H54 (cell line): ENCODE data around the gene DDI1.

Experiments used
- DNase-seq: peaks from one replicate; pipeline ENCODE4 v3.0.0; 2011; ENCODE audit warnings: low spot score, mixed read lengths; ENCODE audit not compliant: insufficient read length
- FAIRE-seq: peaks from 3 replicates; lab custom pipeline; 2011; peaks lifted over from hg19 to GRCh38; lab: Jason Lieb, UNC
- POLR2A ChIP-seq: IDR thresholded peaks from 2 replicates; pipeline ENCODE4 v1.6.1; 2011; ENCODE audit warnings: low read depth, mild to moderate bottlenecking, low read length

The DDI1 gene

DNA sequence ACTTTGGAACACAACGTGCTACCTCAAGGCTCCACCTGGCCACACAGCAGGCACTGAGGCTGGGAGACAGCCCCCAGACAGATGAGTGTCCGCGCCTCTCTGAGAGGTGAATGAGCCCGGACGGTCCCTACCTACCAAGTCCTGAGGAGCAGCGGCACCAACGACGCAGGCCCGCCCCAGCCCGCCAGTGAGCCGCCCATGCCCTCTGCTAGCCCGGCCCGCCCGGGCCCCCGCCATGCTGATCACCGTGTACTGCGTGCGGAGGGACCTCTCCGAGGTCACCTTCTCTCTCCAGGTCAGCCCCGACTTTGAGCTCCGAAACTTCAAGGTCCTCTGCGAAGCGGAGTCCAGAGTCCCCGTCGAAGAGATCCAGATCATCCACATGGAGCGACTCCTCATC lies at the start of gene DDI1:
Gene DDI1, plus strand, starts transcription at position 53 of the 400 bp plus-strand sequence. Its CDS starts 183 bp downstream, at position 236.
- FAIRE-seq: no peak

DNA sequence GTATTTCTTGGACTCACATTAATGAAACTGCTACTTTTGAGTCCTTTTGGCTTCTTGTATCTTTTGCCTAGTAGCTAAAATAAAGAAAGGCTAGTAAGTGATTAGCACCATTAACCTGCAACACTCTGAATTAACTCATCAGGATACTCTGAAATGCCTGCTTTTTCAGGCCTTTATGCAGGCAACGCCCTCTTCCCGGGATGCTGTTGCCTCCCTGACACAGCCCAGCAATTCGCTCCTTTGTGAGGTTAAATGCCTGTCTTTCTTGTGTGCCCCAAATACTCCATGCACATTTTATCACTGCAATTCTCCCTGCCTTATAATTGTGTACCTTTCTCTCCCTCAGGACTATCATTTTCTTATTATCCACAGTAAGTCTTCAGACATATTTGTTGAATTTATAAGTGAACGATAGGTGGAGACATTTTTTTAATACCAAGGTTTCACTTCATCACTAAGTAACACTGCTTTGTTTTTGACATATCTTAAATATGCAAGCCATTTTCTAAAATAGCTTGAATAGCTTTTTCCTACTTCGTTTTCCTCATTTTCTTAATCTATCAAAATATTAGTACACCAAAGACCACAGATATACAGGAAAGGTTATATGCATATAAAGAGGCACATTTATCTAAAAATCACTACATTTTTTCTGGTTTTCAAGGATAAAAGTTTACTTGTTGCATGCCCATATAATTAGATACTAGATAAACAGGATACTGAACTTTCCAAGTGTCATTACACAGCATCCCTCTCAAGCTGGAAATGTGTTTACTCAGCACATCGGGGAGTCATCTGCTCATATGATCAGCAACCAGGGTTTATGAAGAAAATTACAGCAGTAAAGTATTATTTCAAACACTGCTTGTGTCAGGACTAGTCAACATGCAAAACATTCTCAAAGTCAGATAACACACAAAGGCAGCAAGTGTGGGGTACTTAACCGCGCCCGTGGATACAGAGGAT lies 48.5 kb upstream of the DDI1 start:
- no peak for TF ChIP-seq POLR2A
- FAIRE-seq: no peak
- no peak for DNase-seq

More for the DNA sequence above, at the start of gene DDI1:
- TF ChIP-seq POLR2A: no peak
- no peak for DNase-seq

DNA sequence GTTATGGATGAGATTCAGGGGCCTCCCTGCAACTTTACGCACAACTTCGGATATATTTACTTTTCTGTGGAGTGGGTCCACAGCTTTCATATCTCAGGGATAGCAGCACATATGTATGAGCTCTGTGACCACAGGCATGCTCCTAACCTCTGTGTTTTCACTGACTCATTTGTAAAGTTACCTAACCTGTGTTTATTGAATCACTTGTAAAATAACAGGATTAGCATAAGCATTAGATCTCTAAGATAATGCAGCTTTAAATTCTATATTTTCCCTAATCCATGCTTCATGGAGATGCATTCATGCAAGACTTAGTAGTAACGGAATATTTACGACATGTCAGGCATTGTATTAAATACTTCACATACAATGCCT lies 47.9 kb upstream of the DDI1 start:
- FAIRE-seq (no peak), DNase-seq (no peak)
- no peak for TF ChIP-seq POLR2A

DNA sequence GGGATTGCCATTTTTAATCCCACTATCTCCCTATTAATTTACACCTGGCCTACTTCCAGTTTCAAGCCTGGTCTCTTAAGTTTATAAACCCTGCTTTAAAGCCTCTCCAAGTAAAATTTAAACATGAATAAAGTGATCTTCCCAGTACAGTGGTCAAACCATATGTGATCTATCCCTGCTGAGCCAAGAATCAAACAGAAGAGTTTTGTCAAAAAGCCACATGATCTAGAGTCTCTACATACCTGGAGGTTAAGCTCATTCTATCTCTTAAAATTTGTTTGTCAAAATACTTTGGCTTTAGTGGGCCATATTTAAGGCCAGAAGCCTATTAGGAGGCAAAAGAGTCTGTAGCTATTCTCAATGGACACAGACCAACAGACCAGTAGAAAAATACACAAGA lies 42.9 kb upstream of the DDI1 start:
- TF ChIP-seq POLR2A: no peak
- DNase-seq: no peak
- FAIRE-seq: no peak

DNA sequence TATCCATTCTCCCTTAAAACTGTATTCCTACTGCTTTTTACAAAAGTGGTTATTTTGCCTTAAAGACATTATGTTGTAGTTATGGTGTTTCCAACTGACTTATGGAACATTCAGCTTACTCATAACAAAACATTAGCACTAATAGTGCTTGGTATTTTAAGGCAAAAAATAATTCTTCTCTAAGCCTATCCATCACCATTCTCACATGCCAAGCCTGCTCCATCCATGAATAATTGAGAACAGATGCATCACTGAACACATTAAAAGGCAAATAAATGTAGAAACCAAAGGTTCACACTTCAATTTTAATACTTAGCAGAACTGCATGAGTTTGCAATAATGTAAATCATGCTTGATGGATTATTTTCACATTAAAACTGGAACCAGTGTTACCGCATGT lies 42.3 kb upstream of the DDI1 start:
- no peak for DNase-seq
- no peak for FAIRE-seq
- no peak for TF ChIP-seq POLR2A

DNA sequence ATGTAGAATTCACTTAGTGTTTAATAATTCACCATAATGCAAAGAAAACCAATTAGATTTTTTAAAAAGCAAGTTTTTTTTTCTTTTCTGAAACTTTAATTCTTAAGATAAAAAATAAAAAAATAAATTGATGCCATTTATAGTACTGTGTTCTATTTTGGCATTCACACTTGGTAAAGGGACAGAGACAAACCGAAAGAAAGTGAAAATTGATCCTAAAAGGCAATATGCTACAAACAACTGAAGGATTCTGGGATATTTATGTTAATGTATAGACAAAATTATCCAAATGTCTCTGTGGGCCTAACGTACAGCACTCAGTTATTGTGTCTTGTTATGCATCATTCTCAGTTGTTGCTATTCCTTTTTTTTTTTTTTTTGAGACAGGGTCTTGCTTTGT lies 41.9 kb upstream of the DDI1 start:
- no peak for FAIRE-seq
- TF ChIP-seq POLR2A: no peak
- DNase-seq: no peak

DNA sequence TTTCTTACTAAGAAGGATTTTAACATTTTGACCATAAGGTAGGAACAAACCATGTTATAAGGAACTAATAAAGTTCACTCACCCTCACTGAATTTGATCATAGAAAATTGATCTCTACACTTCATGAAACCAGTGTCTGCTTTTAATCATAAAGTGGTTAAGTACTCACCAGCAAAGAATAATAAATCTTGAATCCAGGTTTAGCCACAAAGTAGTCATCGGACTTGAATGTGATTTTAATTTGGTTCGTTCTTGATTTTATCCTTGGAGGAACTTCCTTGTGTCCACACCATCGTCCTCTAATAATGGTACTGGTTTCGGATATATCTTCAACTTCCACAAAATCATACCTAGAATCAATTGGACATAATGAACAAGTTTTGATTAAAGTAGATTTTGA lies 40.5 kb upstream of the DDI1 start:
- TF ChIP-seq POLR2A: no peak
- no peak for DNase-seq
- no peak for FAIRE-seq

DNA sequence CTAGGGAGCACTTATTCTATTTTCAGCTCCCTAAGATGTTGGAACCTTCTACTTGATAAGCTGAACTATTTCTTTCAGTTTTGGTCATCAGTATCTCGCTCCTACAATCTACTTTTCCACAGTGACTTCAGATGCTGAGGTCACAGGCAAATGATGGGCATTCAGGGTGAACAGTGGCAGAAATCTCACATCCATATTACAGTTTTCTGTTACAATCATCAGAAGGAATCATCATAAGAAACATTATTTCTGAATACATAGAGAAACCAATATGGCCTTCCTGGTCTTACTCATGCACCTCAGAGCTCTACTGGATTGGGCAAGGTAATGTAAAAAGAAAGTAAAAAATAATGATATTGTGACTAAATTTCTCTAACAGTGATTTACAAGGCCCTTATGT lies 39.4 kb upstream of the DDI1 start:
- TF ChIP-seq POLR2A: no peak
- FAIRE-seq: no peak
- no peak for DNase-seq

DNA sequence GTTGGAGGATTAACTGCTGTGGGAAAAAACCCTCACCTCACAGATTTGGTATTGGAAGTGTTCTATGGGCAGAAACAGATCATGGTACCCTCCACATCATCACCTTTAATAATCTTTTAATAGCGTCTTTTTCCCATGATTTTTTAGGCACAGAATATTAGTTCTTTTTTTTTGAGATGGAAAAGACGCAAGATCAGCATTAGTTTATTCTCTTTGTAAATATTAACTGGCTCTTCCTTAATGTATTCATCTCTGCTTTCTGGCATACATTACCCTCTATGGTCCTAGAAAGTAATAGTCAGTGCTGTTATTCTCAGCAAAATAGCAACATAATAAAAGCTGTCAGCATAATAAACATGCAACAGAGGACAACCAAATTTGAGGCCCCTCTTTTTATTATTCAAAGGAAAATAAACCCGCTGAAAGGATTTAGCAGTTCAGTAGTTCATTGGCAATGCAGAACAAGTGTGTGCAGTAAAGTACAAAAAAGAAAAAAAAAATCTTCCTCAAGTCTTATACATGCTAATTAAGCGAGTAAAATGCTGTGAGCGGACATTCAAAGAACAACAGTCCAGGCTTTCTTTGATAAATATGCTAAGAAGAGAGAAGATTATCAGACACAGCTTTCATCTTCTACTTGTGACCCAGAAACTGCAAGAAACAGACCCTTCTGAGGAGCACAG lies 37.5 kb upstream of the DDI1 start:
- no peak for DNase-seq
- no peak for TF ChIP-seq POLR2A
- FAIRE-seq: no peak

DNA sequence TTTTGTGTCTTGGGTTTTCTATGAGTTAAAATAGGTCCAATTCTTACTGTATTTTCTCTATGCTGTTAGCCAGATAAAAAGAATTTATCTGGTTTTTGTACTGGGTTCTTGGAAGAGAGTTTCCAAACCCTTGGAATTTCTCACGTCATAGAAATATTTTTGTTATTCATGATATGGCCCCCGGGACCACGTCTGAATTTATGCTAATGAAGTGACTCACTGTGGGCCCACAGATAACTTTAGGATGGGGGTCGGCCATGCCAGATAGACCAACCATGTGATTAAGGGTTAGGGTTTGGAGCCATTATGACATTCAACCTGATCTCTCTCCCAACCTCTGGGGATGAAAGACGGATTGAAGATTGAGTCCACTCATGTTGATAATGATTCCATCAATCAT lies 35.6 kb upstream of the DDI1 start:
- DNase-seq: no peak
- TF ChIP-seq POLR2A: no peak
- no peak for FAIRE-seq

DNA sequence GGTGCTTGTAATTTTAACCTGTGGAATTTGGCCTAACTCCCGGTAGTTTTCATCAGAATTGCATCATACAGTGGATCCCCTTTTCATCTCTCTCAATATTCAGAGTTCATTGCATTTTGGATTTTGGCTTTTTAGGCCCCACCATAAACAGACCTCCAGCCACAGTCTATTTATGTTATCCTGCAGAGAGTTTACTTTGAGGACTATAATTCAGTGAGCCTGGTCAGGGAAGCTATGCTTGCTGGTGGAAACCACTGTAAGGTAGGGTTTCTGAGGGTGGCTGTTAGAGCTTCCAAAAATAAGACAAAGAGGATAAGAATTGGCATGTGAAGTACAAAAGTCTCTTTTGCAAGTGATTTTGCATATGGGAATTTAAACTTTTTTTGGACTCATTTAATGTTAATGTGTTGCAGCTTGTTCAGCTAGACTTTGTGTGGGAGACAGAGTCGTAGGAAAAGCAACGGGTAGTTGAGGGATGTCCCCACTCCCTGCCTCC lies 34.8 kb upstream of the DDI1 start:
- FAIRE-seq (no peak), DNase-seq (no peak)
- no peak for TF ChIP-seq POLR2A

DNA sequence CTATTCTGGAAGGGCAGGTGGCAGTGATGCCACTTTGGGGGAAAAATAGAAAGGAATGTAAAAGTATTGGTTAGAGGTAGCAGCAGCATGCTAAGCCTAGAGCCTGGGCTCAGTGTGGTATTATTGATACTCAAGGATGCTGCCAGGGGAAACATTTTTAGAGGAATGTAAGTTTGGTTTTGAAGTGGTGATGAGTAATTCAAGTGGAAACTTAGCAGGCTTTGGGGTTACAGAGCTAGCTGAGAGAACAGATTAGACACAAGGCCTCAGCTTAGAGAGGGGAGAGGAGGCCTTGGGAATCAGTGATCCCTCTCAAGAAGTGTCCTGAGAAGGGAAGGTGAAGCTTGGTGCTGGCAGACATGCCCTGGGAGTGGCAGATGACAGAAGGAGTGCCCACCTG lies 32.9 kb upstream of the DDI1 start:
- no peak for TF ChIP-seq POLR2A
- no peak for DNase-seq
- no peak for FAIRE-seq

DNA sequence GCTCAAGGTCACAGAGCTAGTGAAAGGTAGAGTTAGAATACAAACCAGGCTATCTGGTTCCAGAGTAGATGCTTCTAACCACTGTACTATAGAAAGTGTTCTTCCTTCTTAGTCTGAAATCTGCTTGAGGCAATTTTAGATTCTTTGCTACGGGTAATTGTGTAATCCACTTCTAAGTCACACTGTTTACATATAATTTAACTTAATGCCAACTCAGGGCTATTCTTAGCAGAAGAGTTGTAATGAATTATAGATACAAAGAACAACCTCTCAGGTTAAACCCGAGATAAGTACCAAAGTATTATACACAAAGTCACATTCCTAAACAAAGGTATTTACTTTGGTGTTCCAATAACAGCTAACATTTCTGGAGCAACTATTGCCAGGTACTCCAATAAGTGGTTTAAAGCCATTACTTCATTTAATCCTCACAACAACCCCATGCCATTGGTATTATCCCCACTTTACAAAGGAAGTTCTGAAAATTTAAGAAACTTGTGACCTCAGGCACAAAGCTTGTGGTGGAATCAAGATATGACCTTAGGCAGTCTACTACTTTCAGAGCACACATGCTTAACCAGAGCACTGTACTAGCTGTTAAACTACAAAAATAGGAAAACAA lies 31.1 kb upstream of the DDI1 start:
- no peak for TF ChIP-seq POLR2A
- DNase-seq: no peak
- FAIRE-seq: no peak

DNA sequence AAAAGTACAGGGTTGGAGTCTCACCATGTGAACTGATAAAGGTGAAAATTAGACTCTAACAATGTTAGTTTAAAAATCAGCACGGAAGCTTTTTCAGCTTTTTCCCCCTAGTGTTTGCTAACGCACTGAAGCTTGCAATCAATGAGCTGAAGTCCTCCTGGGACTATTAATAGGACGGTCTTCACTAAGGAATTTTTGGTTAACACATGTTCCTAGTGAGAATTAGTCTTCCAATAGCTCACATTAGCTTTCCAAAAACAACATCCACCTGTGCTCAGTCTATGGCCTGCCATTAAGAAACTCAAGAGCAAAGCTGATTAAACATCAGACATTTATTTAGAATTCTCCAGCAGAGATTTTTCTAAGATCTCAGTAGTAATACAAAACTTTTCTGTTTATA lies 26.7 kb upstream of the DDI1 start:
- DNase-seq: no peak
- TF ChIP-seq POLR2A: no peak
- no peak for FAIRE-seq
